ENCODE measurements around the gene CLDN10. TPM values are rescaled to one million over a fixed set of nuclear protein-coding genes. Genes with fewer than 3 reads are reported as not detected.

Gene CLDN10
- polyA plus RNA-seq, 1 donor from 2014 or later = not detected

- H3F3A ChIP-seq (ENCODE audit: insufficient read depth, low read length, poor library complexity, severe bottlenecking) = no peaks in the 10 kb centered on the region
- H3K36me3 ChIP-seq (ENCODE audit: insufficient read depth, low read length) = peaks cover 11% of the 10 kb centered on the region
- TF ChIP-seq, protein P1, sequence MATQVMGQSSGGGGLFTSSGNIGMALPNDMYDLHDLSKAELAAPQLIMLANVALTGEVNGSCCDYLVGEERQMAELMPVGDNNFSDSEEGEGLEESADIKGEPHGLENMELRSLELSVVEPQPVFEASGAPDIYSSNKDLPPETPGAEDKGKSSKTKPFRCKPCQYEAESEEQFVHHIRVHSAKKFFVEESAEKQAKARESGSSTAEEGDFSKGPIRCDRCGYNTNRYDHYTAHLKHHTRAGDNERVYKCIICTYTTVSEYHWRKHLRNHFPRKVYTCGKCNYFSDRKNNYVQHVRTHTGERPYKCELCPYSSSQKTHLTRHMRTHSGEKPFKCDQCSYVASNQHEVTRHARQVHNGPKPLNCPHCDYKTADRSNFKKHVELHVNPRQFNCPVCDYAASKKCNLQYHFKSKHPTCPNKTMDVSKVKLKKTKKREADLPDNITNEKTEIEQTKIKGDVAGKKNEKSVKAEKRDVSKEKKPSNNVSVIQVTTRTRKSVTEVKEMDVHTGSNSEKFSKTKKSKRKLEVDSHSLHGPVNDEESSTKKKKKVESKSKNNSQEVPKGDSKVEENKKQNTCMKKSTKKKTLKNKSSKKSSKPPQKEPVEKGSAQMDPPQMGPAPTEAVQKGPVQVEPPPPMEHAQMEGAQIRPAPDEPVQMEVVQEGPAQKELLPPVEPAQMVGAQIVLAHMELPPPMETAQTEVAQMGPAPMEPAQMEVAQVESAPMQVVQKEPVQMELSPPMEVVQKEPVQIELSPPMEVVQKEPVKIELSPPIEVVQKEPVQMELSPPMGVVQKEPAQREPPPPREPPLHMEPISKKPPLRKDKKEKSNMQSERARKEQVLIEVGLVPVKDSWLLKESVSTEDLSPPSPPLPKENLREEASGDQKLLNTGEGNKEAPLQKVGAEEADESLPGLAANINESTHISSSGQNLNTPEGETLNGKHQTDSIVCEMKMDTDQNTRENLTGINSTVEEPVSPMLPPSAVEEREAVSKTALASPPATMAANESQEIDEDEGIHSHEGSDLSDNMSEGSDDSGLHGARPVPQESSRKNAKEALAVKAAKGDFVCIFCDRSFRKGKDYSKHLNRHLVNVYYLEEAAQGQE (IDR thresholded peaks at IDR 0.05; ENCODE audit: borderline replicate concordance) = no peak
- TF ChIP-seq EP300 (conservative IDR thresholded peaks at IDR 0.05; ENCODE audit: poor library complexity, severe bottlenecking) = no peak
- no peak for TF ChIP-seq TAF1 (IDR thresholded peaks at IDR 0.05; ENCODE audit: low read depth)
- no peak for TF ChIP-seq EZH2 (IDR thresholded peaks at IDR 0.05; ENCODE audit: borderline replicate concordance, insufficient read depth, low read length, poor library complexity, severe bottlenecking)
- TF ChIP-seq, protein P2, sequence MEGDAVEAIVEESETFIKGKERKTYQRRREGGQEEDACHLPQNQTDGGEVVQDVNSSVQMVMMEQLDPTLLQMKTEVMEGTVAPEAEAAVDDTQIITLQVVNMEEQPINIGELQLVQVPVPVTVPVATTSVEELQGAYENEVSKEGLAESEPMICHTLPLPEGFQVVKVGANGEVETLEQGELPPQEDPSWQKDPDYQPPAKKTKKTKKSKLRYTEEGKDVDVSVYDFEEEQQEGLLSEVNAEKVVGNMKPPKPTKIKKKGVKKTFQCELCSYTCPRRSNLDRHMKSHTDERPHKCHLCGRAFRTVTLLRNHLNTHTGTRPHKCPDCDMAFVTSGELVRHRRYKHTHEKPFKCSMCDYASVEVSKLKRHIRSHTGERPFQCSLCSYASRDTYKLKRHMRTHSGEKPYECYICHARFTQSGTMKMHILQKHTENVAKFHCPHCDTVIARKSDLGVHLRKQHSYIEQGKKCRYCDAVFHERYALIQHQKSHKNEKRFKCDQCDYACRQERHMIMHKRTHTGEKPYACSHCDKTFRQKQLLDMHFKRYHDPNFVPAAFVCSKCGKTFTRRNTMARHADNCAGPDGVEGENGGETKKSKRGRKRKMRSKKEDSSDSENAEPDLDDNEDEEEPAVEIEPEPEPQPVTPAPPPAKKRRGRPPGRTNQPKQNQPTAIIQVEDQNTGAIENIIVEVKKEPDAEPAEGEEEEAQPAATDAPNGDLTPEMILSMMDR (IDR thresholded peaks at IDR 0.05; ENCODE audit: poor library complexity, severe bottlenecking) = no peak
- TF ChIP-seq POLR2AphosphoS5 (IDR thresholded peaks at IDR 0.05) = no peak
- no peak for TF ChIP-seq RAD21 (conservative IDR thresholded peaks at IDR 0.05)
- TF ChIP-seq MXI1 (conservative IDR thresholded peaks at IDR 0.05; ENCODE audit: poor library complexity, severe bottlenecking) = no peak
- no peak for TF ChIP-seq SMC3 (conservative IDR thresholded peaks at IDR 0.05; ENCODE audit: poor library complexity)
Observed at GRCh38 chr13:95628488-95628887, 76.0 kb downstream of the CLDN10 start.

GRCh38 chr13:95629071-95629470 is 76.6 kb downstream of the CLDN10 start:
- no peak overlapping the region for H3K9ac ChIP-seq (ENCODE audit: low read length)
- peaks cover 11% of the 10 kb centered on the region for H3K36me3 ChIP-seq (ENCODE audit: insufficient read depth, low read length)
- H3K9me2 ChIP-seq (ENCODE audit: insufficient read depth, low read length) = no peaks in the 10 kb centered on the region
- TF ChIP-seq EZH2 (IDR thresholded peaks at IDR 0.05; ENCODE audit: borderline replicate concordance, insufficient read depth, low read length, poor library complexity, severe bottlenecking) = no peak
- TF ChIP-seq MXI1 (conservative IDR thresholded peaks at IDR 0.05; ENCODE audit: poor library complexity, severe bottlenecking) = no peak
- no peak for TF ChIP-seq POLR2AphosphoS5 (IDR thresholded peaks at IDR 0.05)
- TF ChIP-seq TAF1 (IDR thresholded peaks at IDR 0.05; ENCODE audit: low read depth) = no peak
- TF ChIP-seq SMC3 (conservative IDR thresholded peaks at IDR 0.05; ENCODE audit: poor library complexity) = no peak
- TF ChIP-seq EP300 (conservative IDR thresholded peaks at IDR 0.05; ENCODE audit: poor library complexity, severe bottlenecking) = no peak
- H3K4me2 ChIP-seq (ENCODE audit: low read length) = no peak overlapping the region
- no peaks in the 10 kb centered on the region for H3F3A ChIP-seq (ENCODE audit: insufficient read depth, low read length, poor library complexity, severe bottlenecking)
- no peak overlapping the region for H3K27ac ChIP-seq (ENCODE audit: low read length)
- H2AFZ ChIP-seq (ENCODE audit: low read depth, low read length) = no peak overlapping the region
- no peaks in the 10 kb centered on the region for H3K79me2 ChIP-seq (replicated peaks; ENCODE audit: insufficient read depth, low read length)
- no peaks in the 10 kb centered on the region for H3K27me3 ChIP-seq (ENCODE audit: insufficient read depth, low read depth, low read length)
- no peaks in the 10 kb centered on the region for H3K9me3 ChIP-seq (ENCODE audit: low read length)
- no peaks in the 10 kb centered on the region for H4K20me1 ChIP-seq (ENCODE audit: insufficient read depth)
- H3K4me3 ChIP-seq (ENCODE audit: low read length) = no peak overlapping the region

More at GRCh38 chr13:95628488-95628887, 76.0 kb downstream of the CLDN10 start:
- no peaks in the 10 kb centered on the region for H3K9me3 ChIP-seq (ENCODE audit: low read length)
- H4K20me1 ChIP-seq (ENCODE audit: insufficient read depth) = no peaks in the 10 kb centered on the region
- H3K4me3 ChIP-seq (ENCODE audit: low read length) = no peak overlapping the region
- no peaks in the 10 kb centered on the region for H3K79me2 ChIP-seq (replicated peaks; ENCODE audit: insufficient read depth, low read length)
- H3K27me3 ChIP-seq (ENCODE audit: insufficient read depth, low read depth, low read length) = no peaks in the 10 kb centered on the region
- H3K4me2 ChIP-seq (ENCODE audit: low read length) = no peak overlapping the region
- no peaks in the 10 kb centered on the region for H3K9me2 ChIP-seq (ENCODE audit: insufficient read depth, low read length)
- H2AFZ ChIP-seq (ENCODE audit: low read depth, low read length) = no peak overlapping the region
- no peak overlapping the region for H3K9ac ChIP-seq (ENCODE audit: low read length)
- H3K27ac ChIP-seq (ENCODE audit: low read length) = no peak overlapping the region

Other genes with a start within 250 kb of the CLDN10 start
- gene DZIP1, start 92.0 kb downstream of the CLDN10 start, polyA plus RNA-seq = 32.1 and 35.3 TPM in 2 replicates
- gene DNAJC3, start 124.4 kb downstream of the CLDN10 start, polyA plus RNA-seq = 8.2 and 9.0 TPM in 2 replicates